Activated T-helper 2 cell treated with anti-CD3 and anti-CD28 coated beads, Interferon-gamma antibody, Interleukin-2, Interleukin-4, amounts not matched to agents 10 μg/mL and 5 μg/mL and 100 μg/mL, durations not matched to agents 14 hours and 24 hours and 36 hours (primary cell): ENCODE measurements around the gene TCHP. TPM values are rescaled to one million over a fixed set of nuclear protein-coding genes. Genes with fewer than 3 reads are reported as not detected.

Experiments
- DNase-seq: peaks from one replicate; pipeline ENCODE4 v3.0.0; 2021; ENCODE audit warnings: low spot score
- H3K27ac Mint-ChIP-seq: one replicate; pipeline ENCODE4 v1.8.0; 2021; ENCODE audit warnings: mixed read lengths
- H3K27me3 Mint-ChIP-seq: one replicate; pipeline ENCODE4 v1.8.0; 2021; ENCODE audit warnings: low read depth, mixed read lengths
- H3K36me3 Mint-ChIP-seq: one replicate; pipeline ENCODE4 v1.8.0; 2021; ENCODE audit warnings: low read depth, mixed read lengths
- H3K4me1 Mint-ChIP-seq: one replicate; pipeline ENCODE4 v1.8.0; 2021; ENCODE audit warnings: low read depth, mixed read lengths
- H3K4me3 Mint-ChIP-seq: one replicate; pipeline ENCODE4 v1.8.0; 2021; ENCODE audit warnings: low read depth, mild to moderate bottlenecking, moderate library complexity, mixed read lengths
- H3K9me3 Mint-ChIP-seq: one replicate; pipeline ENCODE4 v1.8.0; 2021; ENCODE audit warnings: mixed read lengths
- intact Hi-C: fragments of 100-400 bp; cut with micrococcal nuclease; formaldehyde crosslinking; loops from one replicate; pipeline ENCODE4 v1.15.1; 2023
- total RNA-seq: library from RNA; stranded (reverse); gene quantifications from 2 replicates; pipeline ENCODE4 v1.2.3, GENCODE V29; 2022

Gene TCHP
- total RNA-seq, 1 donor from 2014 or later, result 32.6 TPM

- peaks cover 65% of the 10 kb centered on the region for H3K36me3 Mint-ChIP-seq
- H3K4me3 Mint-ChIP-seq, result no peak overlapping the region
- H3K9me3 Mint-ChIP-seq, result no peaks in the 10 kb centered on the region
- H3K27me3 Mint-ChIP-seq, result no peaks in the 10 kb centered on the region
- H3K4me1 Mint-ChIP-seq, result no peaks in the 10 kb centered on the region
- no peak overlapping the region for H3K27ac Mint-ChIP-seq
- intact Hi-C loops, result no loop called here
- no peak for DNase-seq
Observed at GRCh38 chr12:109937371-109937770, 37.3 kb downstream of the TCHP start.

- H3K27ac Mint-ChIP-seq, result no peak overlapping the region
- H3K4me1 Mint-ChIP-seq, result no peaks in the 10 kb centered on the region
- H3K36me3 Mint-ChIP-seq, result peaks cover 60% of the 10 kb centered on the region
- H3K9me3 Mint-ChIP-seq, result no peaks in the 10 kb centered on the region
- no peaks in the 10 kb centered on the region for H3K27me3 Mint-ChIP-seq
- H3K4me3 Mint-ChIP-seq, result no peak overlapping the region
- no peak for DNase-seq
- intact Hi-C loops, result no loop called here
Observed at GRCh38 chr12:109938947-109939346, 38.9 kb downstream of the TCHP start.

GRCh38 chr12:109939504-109939903, 39.4 kb downstream of the TCHP start:
- no peak overlapping the region for H3K27ac Mint-ChIP-seq
- H3K36me3 Mint-ChIP-seq, result peaks cover 57% of the 10 kb centered on the region
- intact Hi-C loops, result no loop called here
- no peaks in the 10 kb centered on the region for H3K4me1 Mint-ChIP-seq
- DNase-seq, result no peak
- H3K4me3 Mint-ChIP-seq, result no peak overlapping the region
- H3K9me3 Mint-ChIP-seq, result no peaks in the 10 kb centered on the region
- no peaks in the 10 kb centered on the region for H3K27me3 Mint-ChIP-seq

- Mint-ChIP-seq H3K4me3 (no peak overlapping the region), H3K4me1 (no peaks in the 10 kb centered on the region), H3K27me3 (no peaks in the 10 kb centered on the region), H3K36me3 (peaks cover 64% of the 10 kb centered on the region), H3K9me3 (no peaks in the 10 kb centered on the region), H3K27ac (no peak overlapping the region)
- no peak for DNase-seq
- intact Hi-C loops, result no loop called here
Observed at GRCh38 chr12:109940339-109940923, 40.4 kb downstream of the TCHP start.

GRCh38 chr12:109943811-109944210, 43.7 kb downstream of the TCHP start:
- H3K4me3 Mint-ChIP-seq, result no peak overlapping the region
- H3K4me1 Mint-ChIP-seq, result peaks cover 21% of the 10 kb centered on the region
- DNase-seq, result no peak
- no peaks in the 10 kb centered on the region for H3K27me3 Mint-ChIP-seq
- no peaks in the 10 kb centered on the region for H3K9me3 Mint-ChIP-seq
- no peak overlapping the region for H3K27ac Mint-ChIP-seq
- intact Hi-C loops, result no loop called here
- peaks cover 57% of the 10 kb centered on the region for H3K36me3 Mint-ChIP-seq

DNA sequence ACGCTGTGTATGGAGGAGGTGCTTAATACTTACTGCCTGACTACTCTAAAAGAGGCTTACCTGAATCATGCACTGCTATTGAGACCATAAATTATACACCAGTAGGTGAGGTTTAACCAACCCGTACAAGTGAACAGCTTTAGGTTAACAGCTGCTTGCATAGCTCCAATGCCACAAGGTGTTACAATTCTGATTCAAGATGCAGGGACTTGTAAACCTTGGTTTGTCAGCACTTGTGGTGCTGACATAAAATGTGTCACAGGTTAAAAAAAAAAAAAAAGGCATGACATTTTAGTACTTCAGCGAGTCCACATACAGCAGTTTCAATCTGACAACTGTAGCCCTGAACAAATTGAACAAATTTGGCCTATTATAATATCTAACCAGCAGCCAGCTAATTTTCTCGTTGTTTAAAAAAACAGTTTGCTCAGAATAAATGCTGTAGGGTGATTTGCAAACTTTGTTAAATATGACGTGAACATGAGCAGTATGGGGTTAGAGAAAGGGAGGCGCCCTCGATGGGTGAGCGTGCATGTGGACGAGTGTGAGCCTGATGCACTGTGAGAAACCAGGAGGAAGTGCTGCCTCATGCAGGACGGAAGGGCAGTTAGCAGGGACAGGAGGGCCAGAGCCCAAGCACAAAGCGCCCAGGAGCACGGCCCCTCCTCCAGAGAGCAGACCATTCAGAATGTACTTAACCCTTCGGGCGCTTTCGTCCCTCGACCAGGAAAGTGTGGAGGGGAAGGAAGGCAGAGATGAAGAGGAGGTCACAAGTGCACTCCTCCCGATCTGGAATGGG, 44.7 kb downstream of the TCHP start:
- Mint-ChIP-seq H3K36me3 (peaks cover 61% of the 10 kb centered on the region), H3K4me3 (no peak overlapping the region), H3K9me3 (no peaks in the 10 kb centered on the region), H3K4me1 (peaks cover 21% of the 10 kb centered on the region), H3K27ac (no peak overlapping the region), H3K27me3 (no peaks in the 10 kb centered on the region)
- intact Hi-C loops, result no loop called here
- no peak for DNase-seq

GRCh38 chr12:109946505-109946904, 46.4 kb downstream of the TCHP start:
- Mint-ChIP-seq H3K9me3 (no peaks in the 10 kb centered on the region), H3K4me1 (peaks cover 23% of the 10 kb centered on the region), H3K27ac (peak overlapping the region; percentile 10), H3K4me3 (no peak overlapping the region), H3K36me3 (peaks cover 71% of the 10 kb centered on the region), H3K27me3 (no peaks in the 10 kb centered on the region)
- intact Hi-C loops, result no loop called here
- no peak for DNase-seq

GRCh38 chr12:109946913-109947312, 46.8 kb downstream of the TCHP start:
- intact Hi-C loops, result no loop called here
- peaks cover 25% of the 10 kb centered on the region for H3K4me1 Mint-ChIP-seq
- no peaks in the 10 kb centered on the region for H3K9me3 Mint-ChIP-seq
- DNase-seq, result no peak
- no peak overlapping the region for H3K4me3 Mint-ChIP-seq
- peaks cover 75% of the 10 kb centered on the region for H3K36me3 Mint-ChIP-seq
- H3K27ac Mint-ChIP-seq, result peak overlapping the region; percentile 66
- H3K27me3 Mint-ChIP-seq, result no peaks in the 10 kb centered on the region

- no peak for DNase-seq
- H3K36me3 Mint-ChIP-seq, result peaks cover 80% of the 10 kb centered on the region
- peak overlapping the region; percentile 66 for H3K27ac Mint-ChIP-seq
- H3K9me3 Mint-ChIP-seq, result no peaks in the 10 kb centered on the region
- H3K27me3 Mint-ChIP-seq, result no peaks in the 10 kb centered on the region
- no peak overlapping the region for H3K4me3 Mint-ChIP-seq
- intact Hi-C loops, result no loop called here
- peaks cover 28% of the 10 kb centered on the region for H3K4me1 Mint-ChIP-seq
Observed at GRCh38 chr12:109947521-109947920, 47.4 kb downstream of the TCHP start.

DNA sequence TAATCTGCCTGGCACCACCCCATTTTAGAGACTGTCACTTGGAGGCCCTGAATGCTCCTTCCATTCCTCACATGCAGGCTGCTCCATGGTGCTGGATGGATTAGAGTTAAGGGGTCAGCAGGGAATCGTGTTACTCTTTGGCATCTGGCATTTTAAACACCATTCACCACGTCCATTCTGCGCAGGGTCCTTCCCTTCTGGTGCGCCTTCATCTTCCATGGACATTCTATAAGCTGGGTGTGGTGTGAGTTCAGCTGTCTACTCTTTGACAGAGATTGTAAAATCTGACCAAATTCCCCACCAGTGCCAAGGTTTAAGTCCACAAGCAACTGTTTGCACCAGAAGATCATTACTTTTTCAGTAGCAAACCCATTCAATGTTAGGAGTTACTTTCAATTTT, 48.3 kb downstream of the TCHP start:
- H3K27ac Mint-ChIP-seq, result peak overlapping the region; percentile 29
- DNase-seq, result no peak
- H3K4me1 Mint-ChIP-seq, result peaks cover 29% of the 10 kb centered on the region
- H3K27me3 Mint-ChIP-seq, result no peaks in the 10 kb centered on the region
- no peaks in the 10 kb centered on the region for H3K9me3 Mint-ChIP-seq
- H3K36me3 Mint-ChIP-seq, result peaks cover 85% of the 10 kb centered on the region
- intact Hi-C loops, result no loop called here
- no peak overlapping the region for H3K4me3 Mint-ChIP-seq

DNA sequence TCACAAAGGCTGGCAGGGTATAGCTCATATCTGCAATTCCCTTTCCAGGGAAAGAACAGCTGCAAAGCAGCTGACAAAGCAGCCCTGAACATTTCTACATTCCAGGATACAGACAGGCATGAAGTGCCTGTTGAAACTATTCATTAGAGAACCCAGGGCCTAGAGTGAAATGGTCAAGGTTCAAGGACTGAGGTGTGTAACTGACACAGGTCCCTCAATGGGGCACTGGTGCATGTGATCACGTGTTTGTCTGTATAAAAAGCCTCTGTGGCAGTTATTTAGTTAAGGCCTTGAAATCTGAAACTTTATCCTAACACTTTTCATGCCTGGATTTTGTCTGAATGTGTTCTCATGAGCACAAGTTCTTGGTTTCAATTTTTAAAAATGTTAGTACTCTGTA, 49.0 kb downstream of the TCHP start:
- Mint-ChIP-seq H3K36me3 (peaks cover 87% of the 10 kb centered on the region), H3K4me1 (peaks cover 29% of the 10 kb centered on the region), H3K4me3 (no peak overlapping the region), H3K27ac (no peak overlapping the region), H3K9me3 (no peaks in the 10 kb centered on the region), H3K27me3 (no peaks in the 10 kb centered on the region)
- no peak for DNase-seq
- intact Hi-C loops, result no loop called here

DNA sequence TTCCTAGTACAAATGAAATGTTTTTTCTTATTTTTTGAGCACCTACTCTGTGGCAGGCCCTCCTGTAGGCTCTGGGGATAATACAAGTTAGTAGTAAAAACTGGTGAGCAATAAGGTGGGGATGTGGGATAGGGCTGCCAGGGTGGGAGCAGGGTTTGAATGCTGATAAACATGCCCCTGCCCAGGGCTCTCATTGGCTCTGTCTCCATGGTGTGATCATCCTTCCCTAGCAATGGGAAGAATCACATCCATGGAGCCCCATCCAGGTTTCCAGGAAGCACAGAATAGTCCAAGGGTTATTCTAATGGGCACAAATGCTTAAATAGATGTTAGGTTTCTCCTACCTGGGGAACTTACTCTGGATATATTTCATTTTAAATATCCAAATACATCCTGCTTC, 50.6 kb downstream of the TCHP start:
- Mint-ChIP-seq H3K27me3 (no peaks in the 10 kb centered on the region), H3K4me3 (no peak overlapping the region), H3K9me3 (no peaks in the 10 kb centered on the region), H3K4me1 (peaks cover 29% of the 10 kb centered on the region), H3K36me3 (peaks cover 81% of the 10 kb centered on the region), H3K27ac (no peak overlapping the region)
- intact Hi-C loops, result no loop called here
- DNase-seq, result no peak

- Mint-ChIP-seq H3K4me3 (no peak overlapping the region), H3K27ac (no peak overlapping the region), H3K27me3 (no peaks in the 10 kb centered on the region), H3K36me3 (peaks cover 84% of the 10 kb centered on the region), H3K4me1 (peaks cover 29% of the 10 kb centered on the region), H3K9me3 (no peaks in the 10 kb centered on the region)
- no peak for DNase-seq
- intact Hi-C loops, result no loop called here
Observed at GRCh38 chr12:109951136-109951535, 51.1 kb downstream of the TCHP start.
